ENCODE data around the gene PPID. TPM values are rescaled to one million over a fixed set of nuclear protein-coding genes. Genes with fewer than 3 reads are reported as not detected.
"Not testable (repeated sequence)": the region's sequence is repeated elsewhere in the genome, so short reads cannot be mapped to it uniquely, and the experiment has no call there.

Gene PPID
- total RNA-seq, 1 experiment from 2014 or later: 28.2 TPM

DNA sequence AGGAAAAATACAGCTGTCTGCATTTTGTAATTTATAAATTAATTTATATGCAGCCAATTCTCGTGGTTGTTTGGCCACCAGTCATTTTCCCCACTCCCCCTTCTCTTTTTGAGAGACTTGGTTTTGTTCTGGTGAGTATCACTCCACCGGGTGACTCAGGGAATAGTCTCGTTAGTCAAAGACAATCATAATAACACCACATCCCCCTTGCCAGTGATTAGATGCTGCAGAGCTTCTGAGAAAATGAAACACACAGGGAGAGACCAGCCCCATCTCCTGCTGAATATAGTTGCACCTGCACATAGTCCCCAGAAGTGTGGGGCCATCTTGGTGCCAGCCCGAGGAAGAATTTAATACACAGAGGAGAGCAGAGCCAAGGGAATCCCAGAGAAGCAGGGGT lies 37.7 kb upstream of the PPID start:
- no peaks in the 10 kb centered on the region for H3K4me1 ChIP-seq (replicated peaks; ENCODE audit: insufficient read depth)
- BruUV-seq (replicated peaks): no TSS peak
- no peaks in the 10 kb centered on the region for H3K27me3 ChIP-seq (ENCODE audit: insufficient read depth, low read depth)
- no peaks in the 10 kb centered on the region for H3K79me2 ChIP-seq (ENCODE audit: low read depth)
- H3K4me2 ChIP-seq: no peak overlapping the region
- POLR2A ChIA-PET (ENCODE audit: unreplicated experiment): no interaction called here
- H3F3A ChIP-seq (ENCODE audit: insufficient read depth, low read depth): no peaks in the 10 kb centered on the region
- no peaks in the 10 kb centered on the region for H4K20me1 ChIP-seq (ENCODE audit: insufficient read depth)
- H3K36me3 ChIP-seq (ENCODE audit: low read depth): no peaks in the 10 kb centered on the region
- H3K27ac ChIP-seq: no peak overlapping the region
- no peak for DNase-seq
- CTCF ChIA-PET: no interaction called here
- H3K9me2 ChIP-seq (ENCODE audit: insufficient read depth): no peaks in the 10 kb centered on the region
- intact Hi-C loops (cut with micrococcal nuclease; ENCODE audit: unreplicated experiment): no loop called here
- H3K9me3 ChIP-seq (ENCODE audit: insufficient read depth, low read depth): no peaks in the 10 kb centered on the region
- H2AFZ ChIP-seq: no peak overlapping the region
- no peak overlapping the region for H3K4me3 ChIP-seq
- TF ChIP-seq, protein P1, sequence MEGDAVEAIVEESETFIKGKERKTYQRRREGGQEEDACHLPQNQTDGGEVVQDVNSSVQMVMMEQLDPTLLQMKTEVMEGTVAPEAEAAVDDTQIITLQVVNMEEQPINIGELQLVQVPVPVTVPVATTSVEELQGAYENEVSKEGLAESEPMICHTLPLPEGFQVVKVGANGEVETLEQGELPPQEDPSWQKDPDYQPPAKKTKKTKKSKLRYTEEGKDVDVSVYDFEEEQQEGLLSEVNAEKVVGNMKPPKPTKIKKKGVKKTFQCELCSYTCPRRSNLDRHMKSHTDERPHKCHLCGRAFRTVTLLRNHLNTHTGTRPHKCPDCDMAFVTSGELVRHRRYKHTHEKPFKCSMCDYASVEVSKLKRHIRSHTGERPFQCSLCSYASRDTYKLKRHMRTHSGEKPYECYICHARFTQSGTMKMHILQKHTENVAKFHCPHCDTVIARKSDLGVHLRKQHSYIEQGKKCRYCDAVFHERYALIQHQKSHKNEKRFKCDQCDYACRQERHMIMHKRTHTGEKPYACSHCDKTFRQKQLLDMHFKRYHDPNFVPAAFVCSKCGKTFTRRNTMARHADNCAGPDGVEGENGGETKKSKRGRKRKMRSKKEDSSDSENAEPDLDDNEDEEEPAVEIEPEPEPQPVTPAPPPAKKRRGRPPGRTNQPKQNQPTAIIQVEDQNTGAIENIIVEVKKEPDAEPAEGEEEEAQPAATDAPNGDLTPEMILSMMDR (conservative IDR thresholded peaks at IDR 0.05): no peak
- TF ChIP-seq EZH2 (IDR thresholded peaks at IDR 0.05; ENCODE audit: low read depth): no peak

DNA sequence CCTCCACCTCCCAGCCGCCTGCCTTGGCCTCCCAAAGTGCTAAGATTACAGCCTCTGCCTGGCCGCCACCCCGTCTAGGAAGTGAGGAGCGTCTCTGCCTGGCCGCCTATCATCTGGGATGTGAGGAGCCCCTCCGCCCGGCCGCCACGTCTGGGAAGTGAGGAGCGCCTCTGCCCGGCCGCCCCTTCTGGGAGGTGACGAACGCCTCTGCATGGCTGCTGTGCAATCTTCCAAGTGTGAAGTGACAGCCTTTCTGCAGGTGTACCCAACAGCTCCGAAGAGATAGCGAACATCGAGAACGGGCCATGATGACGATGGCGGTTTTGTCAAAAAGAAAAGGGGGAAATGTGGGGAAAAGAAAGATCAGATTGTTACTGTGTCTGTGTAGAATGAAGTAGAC lies 36.3 kb upstream of the PPID start:
- H3K36me3 ChIP-seq (ENCODE audit: low read depth); DNase-seq; H3K9me2 ChIP-seq (ENCODE audit: insufficient read depth); H3K27ac ChIP-seq; H3K4me3 ChIP-seq; H2AFZ ChIP-seq; H3K4me1 ChIP-seq (replicated peaks; ENCODE audit: insufficient read depth); H3K9me3 ChIP-seq (ENCODE audit: insufficient read depth, low read depth); intact Hi-C loops (cut with micrococcal nuclease; ENCODE audit: unreplicated experiment); CTCF ChIA-PET; H3K27me3 ChIP-seq (ENCODE audit: insufficient read depth, low read depth); H3K79me2 ChIP-seq (ENCODE audit: low read depth); BruUV-seq (replicated peaks); H3F3A ChIP-seq (ENCODE audit: insufficient read depth, low read depth); POLR2A ChIA-PET (ENCODE audit: unreplicated experiment); H3K4me2 ChIP-seq; H4K20me1 ChIP-seq (ENCODE audit: insufficient read depth): not testable (repeated sequence)

DNA sequence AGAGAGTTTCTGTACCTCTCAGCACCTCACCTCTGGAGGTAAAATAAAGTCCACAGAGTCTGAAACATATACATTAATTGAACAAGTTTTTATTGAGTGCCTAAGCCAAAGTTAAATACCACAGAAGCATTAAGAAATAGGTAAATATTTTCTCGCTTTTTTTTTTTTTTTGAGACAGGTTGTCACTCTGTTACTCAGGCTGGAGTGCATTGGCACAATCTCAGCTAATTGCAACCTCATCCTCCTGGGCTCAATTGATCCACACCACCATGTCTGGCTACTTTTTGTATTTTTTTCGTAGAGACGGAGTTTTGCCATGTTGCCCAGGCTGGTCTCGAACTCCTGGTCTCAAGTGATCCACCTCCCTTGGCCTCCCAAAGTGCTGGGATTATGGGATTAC lies 35.5 kb upstream of the PPID start:
- Histone ChIP-seq H3K79me2 (ENCODE audit: low read depth) (no peaks in the 10 kb centered on the region), H3K9me3 (ENCODE audit: insufficient read depth, low read depth) (no peaks in the 10 kb centered on the region), H4K20me1 (ENCODE audit: insufficient read depth) (no peaks in the 10 kb centered on the region), H3K4me3 (no peak overlapping the region), H3K9me2 (ENCODE audit: insufficient read depth) (no peaks in the 10 kb centered on the region), H2AFZ (no peak overlapping the region), H3K27ac (no peak overlapping the region), H3K27me3 (ENCODE audit: insufficient read depth, low read depth) (no peaks in the 10 kb centered on the region), H3K36me3 (ENCODE audit: low read depth) (no peaks in the 10 kb centered on the region), H3K4me2 (no peak overlapping the region), H3F3A (ENCODE audit: insufficient read depth, low read depth) (no peaks in the 10 kb centered on the region), H3K4me1 (replicated peaks; ENCODE audit: insufficient read depth) (no peaks in the 10 kb centered on the region)
- ChIA-PET POLR2A (ENCODE audit: unreplicated experiment) (no interaction called here), CTCF (no interaction called here)
- intact Hi-C loops (cut with micrococcal nuclease; ENCODE audit: unreplicated experiment): no loop called here
- DNase-seq: no peak
- TF ChIP-seq, protein P1 (conservative IDR thresholded peaks at IDR 0.05): no peak
- no peak for TF ChIP-seq EZH2 (IDR thresholded peaks at IDR 0.05; ENCODE audit: low read depth)
- BruUV-seq (replicated peaks): no TSS peak

DNA sequence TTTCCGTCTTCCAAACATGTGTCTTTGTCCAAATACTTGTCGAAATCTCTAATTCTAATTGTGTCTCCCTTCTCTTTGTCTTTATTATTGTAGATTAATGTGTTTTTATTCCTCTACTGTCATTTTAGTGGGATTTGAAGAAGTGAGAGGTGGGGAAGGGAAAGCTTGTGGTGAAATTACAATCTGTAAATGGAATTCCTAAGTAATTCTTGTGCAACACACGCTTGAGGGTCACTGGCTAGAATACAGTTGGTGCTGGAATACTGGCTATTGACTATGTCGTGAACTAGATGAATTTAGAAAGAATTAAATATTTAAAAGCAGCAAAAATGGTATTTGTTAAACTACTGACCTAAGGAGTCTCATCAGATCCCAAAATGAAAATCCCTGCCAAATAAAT lies 34.9 kb upstream of the PPID start:
- CTCF ChIA-PET: no interaction called here

More for the DNA sequence above, 34.9 kb upstream of the PPID start:
- no peaks in the 10 kb centered on the region for H3K27me3 ChIP-seq (ENCODE audit: insufficient read depth, low read depth)
- H3K4me1 ChIP-seq (replicated peaks; ENCODE audit: insufficient read depth): no peaks in the 10 kb centered on the region
- no peak for DNase-seq
- no peaks in the 10 kb centered on the region for H4K20me1 ChIP-seq (ENCODE audit: insufficient read depth)
- H3K4me2 ChIP-seq: no peak overlapping the region
- H3K4me3 ChIP-seq: no peak overlapping the region
- H3F3A ChIP-seq (ENCODE audit: insufficient read depth, low read depth): no peaks in the 10 kb centered on the region
- no TSS peak for BruUV-seq (replicated peaks)
- no peak overlapping the region for H2AFZ ChIP-seq
- H3K27ac ChIP-seq: no peak overlapping the region
- H3K9me2 ChIP-seq (ENCODE audit: insufficient read depth): no peaks in the 10 kb centered on the region
- H3K36me3 ChIP-seq (ENCODE audit: low read depth): no peaks in the 10 kb centered on the region
- intact Hi-C loops (cut with micrococcal nuclease; ENCODE audit: unreplicated experiment): no loop called here
- no peaks in the 10 kb centered on the region for H3K79me2 ChIP-seq (ENCODE audit: low read depth)
- POLR2A ChIA-PET (ENCODE audit: unreplicated experiment): no interaction called here
- H3K9me3 ChIP-seq (ENCODE audit: insufficient read depth, low read depth): no peaks in the 10 kb centered on the region
- TF ChIP-seq EZH2 (IDR thresholded peaks at IDR 0.05; ENCODE audit: low read depth): no peak
- TF ChIP-seq, protein P1 (conservative IDR thresholded peaks at IDR 0.05): no peak
